HG03378 (cell line): ENCODE data around the gene ARX.

Experiments used
- ATAC-seq: cut with Tn5 transposase; IDR thresholded peaks from one replicate; pipeline ENCODE4 v1.9.1; 2021; ENCODE audit warnings: mild to moderate bottlenecking, moderate library complexity; ENCODE audit not compliant: unreplicated experiment

Gene ARX

DNA sequence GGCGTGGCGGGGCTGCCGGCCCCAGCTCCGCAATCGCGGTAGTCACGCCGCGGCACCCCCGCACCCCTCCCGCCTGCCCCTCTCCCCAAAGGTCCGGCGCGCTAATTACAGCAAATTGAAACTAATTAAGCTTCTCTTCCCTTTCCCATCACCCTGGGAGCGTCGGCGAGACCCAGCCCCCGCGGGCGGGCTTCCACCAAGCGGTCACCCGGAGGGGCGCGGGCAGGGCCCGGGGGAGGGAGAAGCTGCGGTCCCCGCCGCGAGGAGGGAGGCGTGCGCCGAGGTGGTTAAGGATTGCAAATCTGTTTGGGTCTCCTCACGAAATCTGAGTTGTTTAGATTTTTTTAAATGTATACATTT, 13.1 kb downstream of the ARX start:
- ATAC-seq: no peak

DNA sequence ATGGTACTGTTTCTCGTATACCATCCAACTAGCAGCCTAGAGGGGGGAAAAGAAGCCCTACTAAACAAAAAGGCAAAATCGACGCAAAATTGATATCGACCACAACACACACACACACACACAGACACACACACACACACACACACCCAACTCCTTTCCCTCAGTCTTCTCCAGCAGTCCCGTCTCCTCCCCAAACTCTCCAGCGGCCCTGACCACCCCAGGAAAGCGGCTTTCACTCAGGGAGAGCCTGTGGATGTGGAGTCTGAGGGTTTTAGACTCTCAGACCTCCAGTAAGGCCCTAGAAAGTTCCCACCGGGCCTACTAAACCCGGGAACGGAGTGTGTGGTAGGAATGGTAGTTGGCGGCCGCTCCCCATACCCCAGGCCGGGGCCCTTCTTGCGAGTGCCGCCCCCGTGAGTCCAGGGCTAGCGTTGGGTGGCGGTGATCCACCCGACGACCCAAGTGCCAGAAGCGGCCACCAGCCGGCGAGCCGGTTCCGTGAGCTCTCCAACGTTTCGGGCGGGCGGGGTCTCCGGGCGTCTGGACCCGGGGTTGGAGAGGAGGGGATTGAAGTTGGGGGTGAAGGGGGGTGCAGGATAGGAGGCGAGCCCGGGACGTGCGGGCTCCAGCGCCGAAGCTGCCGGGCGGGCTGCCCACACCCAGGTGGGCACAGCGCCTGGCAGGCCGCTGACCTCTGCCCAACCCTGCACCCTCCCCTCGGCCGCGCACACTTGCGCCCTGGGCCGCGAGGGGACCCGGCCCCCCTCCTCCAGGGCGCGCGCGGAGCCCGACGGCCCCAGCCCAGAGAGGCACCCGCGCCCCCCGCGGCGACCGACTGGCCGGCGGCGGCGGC, 13.7 kb downstream of the ARX start:
- ATAC-seq: no peak

DNA sequence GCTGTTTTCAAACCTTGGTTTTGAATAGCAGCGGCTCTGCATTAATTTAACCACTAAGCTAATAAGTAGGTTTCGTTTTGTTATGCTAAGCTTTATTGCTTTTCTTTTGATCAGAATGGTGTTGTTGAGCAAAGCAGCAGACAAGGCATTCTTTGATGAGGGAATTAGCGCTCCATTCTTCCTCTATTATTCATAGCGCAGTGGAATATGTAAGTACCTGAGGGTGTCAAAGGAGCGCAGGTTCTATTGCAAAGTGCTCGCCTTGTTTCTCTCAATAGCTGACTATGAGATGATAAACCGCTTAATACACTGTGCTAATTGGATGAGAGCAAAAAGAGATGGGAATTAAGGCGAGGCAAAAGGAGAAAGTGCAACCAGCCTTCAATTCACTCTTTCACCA, 16.3 kb downstream of the ARX start:
- ATAC-seq: no peak

DNA sequence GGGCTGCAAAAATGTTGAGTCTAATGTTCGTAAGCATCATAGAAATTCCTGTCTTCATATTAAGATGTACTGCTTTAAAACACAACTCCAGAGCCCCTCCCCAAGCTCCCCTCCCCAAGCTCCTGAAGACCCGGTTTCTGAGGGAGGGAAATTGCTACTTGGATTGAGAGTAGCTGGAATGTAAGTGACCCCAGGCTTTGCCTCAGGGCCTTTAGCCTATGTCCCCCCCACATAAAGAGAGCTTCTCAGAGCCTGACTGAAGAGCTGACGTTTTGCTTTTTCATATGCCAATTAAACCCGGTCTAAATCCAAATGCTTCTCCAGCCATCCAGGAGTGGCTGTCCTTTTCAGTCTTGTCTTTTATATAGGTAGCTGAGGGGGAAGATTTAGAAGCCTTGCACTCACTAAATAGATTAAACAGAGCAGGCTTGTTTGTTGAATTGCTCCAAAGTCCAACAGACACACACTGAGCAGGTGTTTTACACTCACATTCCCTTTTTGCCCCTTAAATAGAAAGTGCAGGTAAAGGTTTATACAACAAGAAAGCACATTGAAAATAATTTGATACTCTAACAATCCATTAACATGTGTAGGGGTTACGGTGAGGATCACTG, 19.6 kb downstream of the ARX start:
- no peak for ATAC-seq

DNA sequence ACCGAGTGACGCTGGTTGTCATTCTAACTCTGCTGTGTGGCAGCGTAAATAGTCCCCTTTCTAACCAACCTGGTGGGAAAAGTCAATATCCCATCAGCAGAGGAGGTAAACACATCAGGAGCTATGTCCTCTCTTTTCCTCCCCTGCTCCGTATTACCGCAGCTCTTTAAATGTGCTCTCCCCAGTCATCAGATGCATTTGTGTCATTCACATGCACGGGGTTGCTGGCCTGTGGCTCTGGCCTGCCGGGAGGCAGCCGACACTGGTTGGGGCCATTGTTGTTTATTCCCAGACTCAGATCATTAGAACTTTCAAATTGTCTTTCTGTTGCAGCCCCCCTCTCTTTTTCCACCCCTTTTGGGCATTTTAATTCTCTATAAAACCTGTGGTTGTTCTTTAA, 21.9 kb downstream of the ARX start:
- ATAC-seq: no peak

DNA sequence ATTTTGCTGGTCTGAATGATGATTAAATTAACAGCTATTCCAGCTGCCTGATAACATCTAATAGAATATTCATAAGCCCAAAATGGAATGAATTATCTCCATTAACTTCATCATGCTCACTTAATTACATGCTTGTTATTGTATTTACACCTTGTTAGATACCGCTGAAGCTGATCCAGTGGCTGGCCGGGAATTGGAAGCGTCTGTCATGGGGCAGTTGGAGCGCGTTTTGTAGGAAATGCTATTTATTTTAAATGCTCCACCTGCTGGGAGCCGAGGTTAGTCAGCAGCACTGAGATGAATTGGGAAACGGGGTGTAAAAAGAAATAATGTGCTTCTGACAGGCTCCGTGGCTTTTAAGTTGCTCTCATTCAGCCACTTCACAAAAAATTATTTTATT, 25.2 kb downstream of the ARX start:
- ATAC-seq: no peak

DNA sequence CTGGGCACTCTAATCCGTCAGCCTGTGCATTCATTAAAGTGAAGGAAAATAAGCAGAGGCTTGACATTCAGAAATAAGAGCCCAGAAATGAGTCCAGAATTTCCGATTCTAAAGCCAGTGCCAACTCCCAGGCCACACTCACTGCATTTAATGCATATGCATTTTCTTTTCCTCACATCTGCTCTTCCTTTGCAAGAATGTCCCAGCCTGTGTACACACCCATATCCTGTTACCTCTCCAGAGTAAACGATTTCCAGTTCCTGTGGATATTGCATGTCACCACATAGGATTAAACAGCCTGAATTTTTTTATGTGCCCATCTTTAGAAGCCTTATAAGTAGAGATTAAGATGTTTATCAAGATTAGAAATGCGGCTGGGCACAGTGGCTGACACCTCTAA, 27.5 kb downstream of the ARX start:
- no peak for ATAC-seq

DNA sequence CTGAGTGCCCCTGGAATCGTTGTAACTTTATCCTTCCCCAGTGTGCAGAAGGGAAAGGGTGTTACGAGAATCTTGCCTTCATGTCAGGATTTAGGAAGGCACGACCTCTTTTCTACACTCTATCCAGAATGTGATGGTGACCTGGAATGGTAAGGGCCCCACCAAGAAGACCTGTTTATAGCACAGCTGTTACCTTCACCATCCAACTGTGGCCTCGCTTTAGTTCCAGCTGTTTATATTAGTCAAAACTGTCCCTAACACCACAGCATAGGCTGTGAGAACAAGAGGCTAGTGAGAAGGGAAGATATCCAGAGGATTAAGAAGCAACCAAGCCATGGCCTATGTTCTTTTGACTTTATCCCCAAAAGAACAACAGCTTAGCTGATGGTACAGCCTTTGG, 28.0 kb downstream of the ARX start:
- ATAC-seq: no peak

DNA sequence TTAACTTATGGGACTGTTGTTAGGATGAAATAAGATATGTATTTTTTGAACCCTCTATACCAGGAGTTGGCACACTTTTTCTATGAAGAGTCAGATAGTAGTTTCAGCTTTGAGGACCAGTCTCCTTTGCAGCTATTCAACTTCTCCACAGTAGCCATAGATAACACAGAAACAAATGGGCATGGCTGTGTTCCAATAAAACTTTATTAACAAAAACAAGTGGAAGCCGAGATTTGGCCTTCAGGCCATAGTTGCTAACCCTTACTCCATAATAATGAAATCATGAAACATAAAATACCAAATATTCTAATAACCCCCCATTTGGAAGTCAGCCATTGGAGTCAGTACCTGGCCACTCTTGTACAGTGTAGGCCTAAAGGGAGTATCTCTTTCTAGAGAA, 30.6 kb downstream of the ARX start:
- ATAC-seq: no peak

DNA sequence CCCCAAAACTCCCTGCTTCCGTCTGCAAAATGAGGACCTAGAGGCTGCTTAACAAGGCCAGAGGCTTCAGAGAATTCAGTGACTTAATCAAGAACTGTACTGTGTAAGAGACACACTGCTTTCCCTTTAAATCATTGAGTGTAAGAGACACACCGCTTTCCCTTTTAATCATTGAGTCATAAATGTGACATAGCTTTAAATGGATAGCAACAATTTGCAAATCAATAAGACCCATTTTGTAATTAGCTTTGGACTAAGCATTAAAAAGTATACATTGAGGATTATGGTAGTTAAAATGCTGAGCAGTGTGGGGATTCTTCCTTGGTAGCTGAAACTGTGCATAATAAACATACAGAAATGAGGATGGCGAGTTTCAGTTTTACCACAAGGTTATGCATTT, 31.8 kb downstream of the ARX start:
- ATAC-seq: no peak

DNA sequence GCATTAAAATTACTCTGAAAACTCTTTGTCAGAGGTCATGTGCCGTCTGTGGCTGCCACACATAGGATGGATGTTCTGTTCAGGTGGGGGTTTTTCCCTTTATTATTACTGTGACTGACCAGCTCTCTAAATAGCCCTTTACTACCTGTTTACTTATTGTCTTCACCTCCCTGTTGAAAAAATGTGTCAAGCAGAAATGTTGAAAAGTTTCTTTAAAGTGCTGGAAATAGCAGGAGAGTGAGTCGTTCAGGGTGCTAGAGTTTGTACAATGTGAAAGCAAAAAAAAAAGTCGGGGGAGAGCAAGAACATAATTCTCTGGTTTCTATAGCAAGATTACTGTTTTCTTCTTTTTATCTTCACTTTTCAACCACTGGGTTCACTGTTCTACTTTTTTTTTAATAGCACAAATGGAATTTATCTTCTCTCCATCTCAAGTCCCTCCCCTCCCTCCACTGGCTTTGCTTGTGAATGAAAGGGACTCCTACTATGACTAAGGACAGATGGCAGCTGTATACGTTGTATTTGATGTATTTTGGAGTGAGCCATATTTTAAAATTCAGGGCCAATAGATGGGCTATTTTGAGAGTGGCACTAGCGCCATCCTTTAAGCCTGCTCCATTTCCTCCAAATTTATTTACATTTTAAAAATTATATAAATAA, 33.3 kb downstream of the ARX start:
- no peak for ATAC-seq

DNA sequence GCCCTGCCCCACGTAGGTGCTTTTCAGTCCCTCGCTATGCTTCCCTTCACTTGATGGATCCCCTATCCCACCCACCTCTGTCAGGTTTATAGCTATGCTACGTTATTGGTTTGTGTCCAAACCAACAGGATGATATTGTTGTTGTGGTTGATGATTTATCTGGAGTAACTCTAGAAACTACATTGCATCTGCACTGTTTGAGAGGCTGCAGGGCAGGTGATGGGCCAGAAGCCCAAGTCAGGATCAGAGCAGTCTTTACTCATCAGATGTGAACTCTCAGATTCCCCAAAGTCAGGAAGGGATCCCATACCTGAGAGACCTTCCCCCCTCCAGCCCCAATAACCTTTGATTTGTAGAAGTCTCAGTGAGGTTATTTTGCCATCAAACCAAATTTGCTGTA, 34.7 kb downstream of the ARX start:
- ATAC-seq: no peak

DNA sequence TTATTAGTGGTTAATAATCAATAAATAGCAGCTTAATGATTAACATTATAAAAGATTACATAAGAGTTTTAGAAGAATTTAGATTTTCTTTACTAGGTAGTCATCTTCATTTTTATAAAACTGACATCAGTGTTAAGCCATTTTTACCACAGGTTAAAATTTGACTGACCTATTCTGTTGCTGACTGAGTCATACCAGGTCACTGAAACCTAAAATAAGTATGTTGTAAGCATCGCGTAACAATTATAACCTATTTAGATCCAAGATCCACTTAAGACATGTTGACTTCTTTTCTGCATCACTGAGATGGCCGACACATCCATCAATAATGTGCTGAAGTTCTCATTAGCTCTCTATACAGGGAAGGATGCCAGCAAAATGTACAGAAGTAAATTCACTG, 36.7 kb downstream of the ARX start:
- no peak for ATAC-seq

DNA sequence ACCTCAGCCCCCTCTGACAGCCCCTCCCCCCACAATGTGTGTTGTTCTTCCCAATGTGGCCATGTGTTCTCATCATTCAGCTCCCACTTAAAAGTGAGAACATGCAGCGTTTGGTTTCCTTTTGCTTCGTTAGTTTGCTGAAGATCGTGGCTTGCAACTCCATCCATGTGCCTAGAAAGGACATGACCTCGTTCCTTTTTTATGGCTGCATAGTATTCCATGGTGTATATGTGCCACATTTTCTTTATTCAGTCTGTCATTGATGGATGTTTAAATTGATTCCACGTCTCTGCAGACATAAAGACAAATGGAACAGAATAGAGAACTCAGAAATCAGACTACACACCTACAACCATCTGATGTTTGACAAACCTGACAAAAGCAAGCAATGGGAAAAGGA, 46.0 kb downstream of the ARX start:
- no peak for ATAC-seq

DNA sequence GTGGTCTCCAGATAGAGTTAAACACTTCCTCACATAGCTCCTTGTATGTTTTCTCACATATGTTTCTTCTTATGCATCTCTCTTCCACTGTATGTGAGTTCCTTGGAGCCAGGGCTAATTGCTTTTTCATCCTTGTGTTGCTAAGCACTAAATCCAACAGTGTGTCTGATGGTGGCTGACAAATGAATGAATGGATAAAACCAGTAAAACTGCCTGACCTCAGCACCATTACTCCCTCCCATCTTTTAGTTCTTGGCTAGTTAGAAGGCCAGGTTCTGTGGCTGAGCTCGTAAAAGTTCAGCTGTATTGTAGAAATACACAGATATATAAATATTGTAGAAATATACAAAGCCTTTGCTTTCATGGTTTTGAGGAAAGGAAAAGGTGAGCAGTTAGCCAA, 50.4 kb downstream of the ARX start:
- no peak for ATAC-seq

DNA sequence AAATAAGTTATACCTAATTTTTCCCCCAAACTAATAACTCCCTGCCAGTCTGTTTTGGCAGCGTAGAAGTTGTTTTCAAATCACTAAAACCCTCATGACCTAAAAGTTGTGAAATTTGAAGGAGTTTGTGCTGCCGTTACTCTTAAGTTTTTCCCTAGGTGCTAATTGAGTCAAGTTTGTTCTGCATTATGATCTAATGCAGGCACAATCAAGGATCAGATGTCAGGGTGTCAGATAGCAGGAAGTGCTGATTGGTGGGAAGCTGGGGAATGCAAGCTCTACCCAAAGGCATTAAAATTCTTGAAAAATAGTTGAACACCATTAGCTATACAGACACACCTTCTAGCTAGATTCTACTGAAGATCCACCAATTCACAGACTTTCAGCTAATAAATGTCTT, 51.9 kb downstream of the ARX start:
- no peak for ATAC-seq

DNA sequence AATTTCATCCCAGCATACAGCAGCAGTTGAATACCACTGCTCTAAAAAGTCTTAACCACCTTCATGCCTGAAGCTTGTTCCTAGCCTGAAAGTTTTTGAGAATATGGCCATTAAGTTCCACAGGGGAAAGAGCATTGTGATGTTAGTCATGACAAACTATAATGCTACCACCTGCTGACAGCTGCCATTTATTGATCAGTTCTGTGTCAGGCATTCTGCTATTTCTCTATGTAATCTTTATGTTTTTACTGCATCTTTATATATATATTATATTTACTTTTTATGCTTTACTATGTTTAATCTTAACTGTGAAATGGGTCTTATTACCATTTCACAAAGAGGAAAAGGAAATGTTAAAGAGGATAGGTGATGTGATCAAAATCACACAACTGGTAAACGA, 54.0 kb downstream of the ARX start:
- ATAC-seq: no peak

DNA sequence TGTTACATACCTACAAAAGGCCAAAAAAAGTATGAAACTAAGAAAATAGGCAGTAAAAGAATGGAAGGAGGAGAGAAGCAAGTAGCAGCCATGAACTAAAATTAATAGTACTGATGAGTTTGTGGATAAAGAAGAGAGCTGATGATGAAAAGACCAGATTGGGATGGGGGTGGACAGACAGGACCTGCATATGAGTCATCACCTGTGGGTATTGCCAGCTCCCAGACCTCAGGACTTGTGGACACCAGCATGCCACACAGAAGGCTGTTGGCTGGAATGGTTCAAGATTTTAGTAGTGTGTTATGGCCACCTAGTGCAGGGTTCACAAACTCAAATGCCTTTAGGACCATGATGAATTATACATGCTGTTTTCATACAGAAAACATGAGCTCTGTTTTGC, 58.9 kb downstream of the ARX start:
- ATAC-seq: no peak

DNA sequence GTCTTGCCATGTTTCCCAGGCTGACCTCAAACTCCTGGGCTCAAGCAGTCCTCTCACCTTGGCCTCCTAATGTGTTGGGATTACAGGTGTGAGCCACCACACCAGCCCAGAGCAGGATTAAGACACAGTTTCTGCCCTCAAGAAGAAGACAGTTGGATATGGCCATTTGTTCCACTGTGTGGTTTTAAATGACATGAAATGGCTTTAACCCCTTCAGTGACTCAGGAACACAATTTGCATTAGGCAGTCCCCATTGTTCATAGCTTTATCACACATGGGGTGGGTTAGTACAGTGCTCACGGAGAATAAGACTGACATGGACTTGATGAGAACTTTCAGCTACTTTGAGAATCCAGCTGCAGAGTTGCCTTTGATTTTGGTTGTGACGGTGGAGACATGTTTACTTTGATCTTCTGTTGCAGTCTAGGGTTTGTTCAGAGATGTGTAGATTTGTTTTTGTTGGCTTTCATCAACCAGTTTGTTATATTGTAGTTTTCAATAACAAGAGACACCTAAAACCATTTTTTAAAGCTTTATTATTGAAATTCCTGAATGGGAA, 60.3 kb downstream of the ARX start:
- ATAC-seq: no peak

DNA sequence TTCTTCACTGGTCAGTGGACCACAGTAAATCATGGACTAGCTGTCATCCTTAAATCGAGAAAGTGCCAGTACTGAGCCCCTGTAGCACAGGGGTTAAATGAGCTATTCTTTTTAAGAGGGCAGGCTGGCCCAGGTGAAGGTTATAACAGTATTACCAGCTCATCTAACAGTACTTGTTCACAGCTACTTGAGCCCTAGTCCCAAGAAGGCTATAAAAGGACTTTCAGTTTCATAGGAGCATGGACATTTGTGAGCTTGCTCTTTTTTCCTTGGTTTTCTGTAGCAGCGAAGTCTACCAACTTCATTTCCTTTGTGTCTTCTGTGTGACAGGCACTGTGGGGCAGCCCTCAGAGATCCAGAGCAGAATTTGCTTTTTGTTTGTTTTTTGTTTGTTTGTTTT, 61.0 kb downstream of the ARX start:
- no peak for ATAC-seq
